OCI-LY1 (cell line): ENCODE results near the gene IL17RD.

ENCODE experiments used
- EZH2 ChIP-seq: fragments of 200-600 bp; sonication (generic), shearing (Covaris generic); IDR thresholded peaks from 2 replicates; pipeline ENCODE4 v1.8.0; 2017; ENCODE audit warnings: borderline replicate concordance, mixed run types, mild to moderate bottlenecking, antibody characterized with exemption, low read length, moderate library complexity, mixed read lengths
- TF ChIP-seq, protein P1 (sequence below): fragments of 200-600 bp; sonication (generic), shearing (Covaris generic); IDR thresholded peaks from 2 replicates; pipeline ENCODE4 v1.5.1; 2017; ENCODE audit warnings: mild to moderate bottlenecking, antibody characterized with exemption, low read length, moderate library complexity, mixed read lengths

GRCh38 chr3:57081173-57081572, 84.0 kb downstream of the IL17RD start:
- no peak for TF ChIP-seq EZH2
- TF ChIP-seq, protein P1, sequence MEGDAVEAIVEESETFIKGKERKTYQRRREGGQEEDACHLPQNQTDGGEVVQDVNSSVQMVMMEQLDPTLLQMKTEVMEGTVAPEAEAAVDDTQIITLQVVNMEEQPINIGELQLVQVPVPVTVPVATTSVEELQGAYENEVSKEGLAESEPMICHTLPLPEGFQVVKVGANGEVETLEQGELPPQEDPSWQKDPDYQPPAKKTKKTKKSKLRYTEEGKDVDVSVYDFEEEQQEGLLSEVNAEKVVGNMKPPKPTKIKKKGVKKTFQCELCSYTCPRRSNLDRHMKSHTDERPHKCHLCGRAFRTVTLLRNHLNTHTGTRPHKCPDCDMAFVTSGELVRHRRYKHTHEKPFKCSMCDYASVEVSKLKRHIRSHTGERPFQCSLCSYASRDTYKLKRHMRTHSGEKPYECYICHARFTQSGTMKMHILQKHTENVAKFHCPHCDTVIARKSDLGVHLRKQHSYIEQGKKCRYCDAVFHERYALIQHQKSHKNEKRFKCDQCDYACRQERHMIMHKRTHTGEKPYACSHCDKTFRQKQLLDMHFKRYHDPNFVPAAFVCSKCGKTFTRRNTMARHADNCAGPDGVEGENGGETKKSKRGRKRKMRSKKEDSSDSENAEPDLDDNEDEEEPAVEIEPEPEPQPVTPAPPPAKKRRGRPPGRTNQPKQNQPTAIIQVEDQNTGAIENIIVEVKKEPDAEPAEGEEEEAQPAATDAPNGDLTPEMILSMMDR = no peak
